Femur (tissue), 1 donor: ENCODE measurements around the gene PIM3.
"Not testable (repeated sequence)": the region's sequence is repeated elsewhere in the genome, so short reads cannot be mapped to it uniquely, and the experiment has no call there.

Experiments used
- DNase-seq: peaks from one replicate; pipeline ENCODE4 v3.0.0-alpha.2; 2017

PIM3 gene

DNA sequence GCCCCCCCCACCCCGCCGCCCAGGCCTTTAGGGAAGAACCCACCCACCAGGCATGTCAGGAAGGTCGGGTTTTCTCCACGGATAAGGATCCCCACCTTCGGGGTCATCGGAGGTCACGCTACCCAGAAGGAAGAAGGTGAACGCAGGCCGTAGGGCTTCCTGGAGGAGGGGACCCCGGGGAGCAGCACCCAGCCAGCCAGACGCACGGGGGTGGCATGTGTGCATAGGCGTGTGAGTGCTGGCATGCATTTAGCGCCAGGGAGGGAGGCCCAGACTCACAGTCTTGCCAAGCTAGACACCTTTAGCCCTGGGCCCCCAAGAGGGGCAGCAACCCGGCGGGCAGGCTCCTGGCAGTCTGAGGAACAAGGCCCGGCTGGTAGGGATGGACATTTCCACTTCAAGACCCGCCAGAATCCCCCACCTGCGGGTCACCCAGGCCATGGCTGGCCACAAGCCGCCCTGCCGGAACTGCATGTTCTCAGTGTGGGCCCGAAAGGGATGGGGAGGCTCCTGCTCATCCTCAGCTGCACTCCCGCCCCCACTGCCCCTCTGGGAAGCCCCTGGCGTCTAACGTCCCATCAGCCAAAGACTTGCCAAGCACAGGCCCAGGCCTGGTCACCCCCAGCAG lies 16.7 kb upstream of the PIM3 start:
- DNase-seq: no peak

DNA sequence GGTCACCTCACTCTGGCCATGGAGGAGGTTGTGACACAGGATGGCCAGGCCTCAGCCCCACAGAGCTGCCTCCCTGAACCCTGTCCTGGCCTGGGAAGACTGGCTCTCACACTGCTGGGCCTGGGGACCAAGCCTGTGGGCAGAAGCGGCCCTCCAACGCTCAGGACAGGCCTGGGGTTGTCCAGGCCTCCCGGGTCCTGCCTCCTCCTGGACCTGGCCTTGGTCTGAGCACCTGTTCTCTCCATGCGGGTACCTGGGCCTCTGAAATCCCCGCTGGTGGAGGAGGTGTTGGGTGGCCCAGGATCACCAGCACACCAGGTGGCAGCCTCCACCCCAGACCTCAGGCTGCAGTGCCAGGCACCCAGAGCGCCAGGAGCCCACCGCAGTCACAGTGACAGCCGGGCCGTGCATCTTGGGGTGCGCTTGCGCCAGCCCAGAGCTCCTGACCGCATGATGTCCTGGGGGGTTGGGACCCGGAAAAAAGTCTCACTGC lies 16.1 kb upstream of the PIM3 start:
- no peak for DNase-seq

DNA sequence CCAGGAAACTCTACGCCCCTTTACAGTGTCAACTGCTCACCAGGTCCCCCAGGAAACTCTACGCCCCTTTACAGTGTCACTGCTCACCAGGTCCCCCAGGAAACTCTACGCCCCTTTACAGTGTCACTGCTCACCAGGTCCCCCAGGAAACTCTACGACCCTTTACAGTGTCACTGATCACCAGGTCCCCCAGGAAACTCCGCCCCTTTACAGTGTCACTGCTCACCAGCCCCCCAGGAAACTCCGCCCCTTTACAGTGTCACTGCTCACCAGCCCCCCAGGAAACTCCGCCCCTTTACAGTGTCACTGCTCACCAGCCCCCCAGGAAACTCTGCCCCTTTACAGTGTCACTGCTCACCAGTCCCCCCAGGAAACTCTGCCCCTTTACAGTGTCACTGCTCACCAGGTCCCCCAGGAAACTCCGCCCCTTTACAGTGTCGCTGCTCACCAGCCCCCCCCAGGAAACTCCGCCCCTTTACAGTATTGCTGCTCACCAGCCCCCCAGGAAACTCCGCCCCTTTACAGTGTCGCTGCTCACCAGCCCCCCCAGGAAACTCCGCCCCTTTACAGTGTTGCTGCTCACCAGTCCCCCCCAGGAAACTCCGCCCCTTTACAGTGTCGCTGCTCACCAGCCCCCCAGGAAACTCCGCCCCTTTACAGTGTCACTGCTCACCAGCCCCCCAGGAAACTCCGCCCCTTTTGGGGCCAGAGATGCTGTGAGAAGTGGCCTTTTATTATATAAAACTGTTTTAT lies 15.4 kb upstream of the PIM3 start:
- not testable (repeated sequence) for DNase-seq

DNA sequence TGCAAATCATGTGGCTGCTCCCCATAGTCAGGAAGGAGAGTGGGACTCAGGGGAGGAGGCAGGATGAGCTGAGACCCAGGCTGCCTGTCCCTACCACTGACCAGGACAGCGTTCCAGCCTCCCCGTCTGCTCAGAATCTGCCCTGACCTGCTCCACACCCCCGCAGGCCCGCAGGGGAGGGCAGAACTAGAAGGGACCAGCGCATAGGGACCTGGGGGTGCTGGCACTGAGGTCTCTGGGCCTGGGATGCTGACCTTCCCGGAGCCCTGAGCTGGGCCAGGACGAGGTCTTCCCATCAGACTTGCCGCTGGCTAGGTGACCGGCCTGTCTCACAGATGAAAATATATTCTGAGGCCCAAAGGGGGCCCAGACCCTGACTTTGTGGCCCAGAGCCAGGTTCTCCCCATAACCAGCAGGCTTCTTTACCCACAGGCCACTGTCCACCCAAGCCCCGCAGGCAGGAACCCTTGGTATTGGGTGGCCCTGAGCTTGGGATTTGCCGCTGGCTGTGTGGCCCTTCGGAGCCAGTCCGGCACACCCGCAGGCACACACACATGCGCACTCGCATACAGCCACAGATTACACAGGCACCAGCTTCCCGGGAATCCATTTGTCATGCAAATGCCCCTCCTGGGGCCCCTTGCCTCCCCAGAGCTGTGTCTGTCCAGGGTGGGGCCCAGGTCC lies 13.8 kb upstream of the PIM3 start:
- DNase-seq: no peak

DNA sequence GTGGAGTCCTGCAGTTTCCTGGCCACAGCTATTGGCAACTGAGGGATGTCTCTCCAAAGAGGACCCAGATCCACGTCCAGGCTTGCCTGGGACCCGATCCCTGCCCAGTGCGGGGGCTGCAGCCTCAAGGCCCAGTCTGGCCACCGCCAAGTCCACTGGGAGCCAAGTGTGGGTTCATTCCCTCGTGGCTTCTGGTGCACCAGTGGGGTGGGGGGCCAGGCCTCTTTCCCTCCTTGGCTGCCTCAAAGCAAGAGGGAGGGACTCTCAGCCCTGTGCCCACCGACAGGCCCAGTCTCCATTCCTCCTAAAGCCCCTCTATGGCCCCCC lies 13.3 kb upstream of the PIM3 start:
- DNase-seq: no peak

DNA sequence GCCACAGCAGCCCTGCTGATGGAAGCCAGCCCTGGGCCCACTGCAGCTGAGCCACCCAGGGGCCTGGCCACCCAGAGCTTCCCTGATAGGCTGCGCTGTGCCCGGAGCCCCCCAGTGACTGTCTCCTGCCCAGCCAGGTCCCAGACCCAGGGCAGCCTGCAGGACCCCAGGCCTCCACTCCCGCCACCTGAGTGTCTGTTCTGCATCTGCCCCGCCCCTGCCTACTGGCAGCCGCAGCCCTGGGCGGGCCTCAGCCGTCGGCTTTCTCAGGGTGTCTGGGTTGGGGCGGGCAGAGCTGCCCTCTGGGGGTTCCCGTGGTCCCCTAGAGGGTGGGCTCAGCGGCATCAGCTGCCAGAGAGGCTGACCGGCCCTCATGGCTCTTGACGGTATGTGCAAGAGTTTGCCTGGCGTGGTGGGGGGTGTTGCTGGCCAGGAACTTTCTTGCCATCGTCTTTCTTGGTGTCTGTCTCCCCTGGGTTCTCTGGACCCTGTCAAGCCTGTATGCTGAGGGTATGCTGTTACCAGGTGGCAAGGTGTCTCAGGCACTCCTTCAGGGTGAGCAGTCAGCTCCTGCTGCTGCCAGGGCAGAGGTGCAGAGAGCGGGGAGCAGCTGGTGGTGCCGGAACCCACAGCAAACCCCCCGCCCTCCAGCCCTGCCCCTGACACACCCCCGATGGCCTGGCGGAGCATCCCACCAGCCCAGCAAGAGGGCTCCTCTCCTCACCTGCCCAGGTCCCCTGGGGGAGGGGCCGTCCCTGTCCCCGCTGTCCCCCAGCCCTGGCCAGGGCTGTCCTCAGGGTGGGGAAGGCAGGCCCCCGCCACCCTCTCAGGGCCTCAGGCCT lies 12.2 kb upstream of the PIM3 start:
- DNase-seq: no peak

DNA sequence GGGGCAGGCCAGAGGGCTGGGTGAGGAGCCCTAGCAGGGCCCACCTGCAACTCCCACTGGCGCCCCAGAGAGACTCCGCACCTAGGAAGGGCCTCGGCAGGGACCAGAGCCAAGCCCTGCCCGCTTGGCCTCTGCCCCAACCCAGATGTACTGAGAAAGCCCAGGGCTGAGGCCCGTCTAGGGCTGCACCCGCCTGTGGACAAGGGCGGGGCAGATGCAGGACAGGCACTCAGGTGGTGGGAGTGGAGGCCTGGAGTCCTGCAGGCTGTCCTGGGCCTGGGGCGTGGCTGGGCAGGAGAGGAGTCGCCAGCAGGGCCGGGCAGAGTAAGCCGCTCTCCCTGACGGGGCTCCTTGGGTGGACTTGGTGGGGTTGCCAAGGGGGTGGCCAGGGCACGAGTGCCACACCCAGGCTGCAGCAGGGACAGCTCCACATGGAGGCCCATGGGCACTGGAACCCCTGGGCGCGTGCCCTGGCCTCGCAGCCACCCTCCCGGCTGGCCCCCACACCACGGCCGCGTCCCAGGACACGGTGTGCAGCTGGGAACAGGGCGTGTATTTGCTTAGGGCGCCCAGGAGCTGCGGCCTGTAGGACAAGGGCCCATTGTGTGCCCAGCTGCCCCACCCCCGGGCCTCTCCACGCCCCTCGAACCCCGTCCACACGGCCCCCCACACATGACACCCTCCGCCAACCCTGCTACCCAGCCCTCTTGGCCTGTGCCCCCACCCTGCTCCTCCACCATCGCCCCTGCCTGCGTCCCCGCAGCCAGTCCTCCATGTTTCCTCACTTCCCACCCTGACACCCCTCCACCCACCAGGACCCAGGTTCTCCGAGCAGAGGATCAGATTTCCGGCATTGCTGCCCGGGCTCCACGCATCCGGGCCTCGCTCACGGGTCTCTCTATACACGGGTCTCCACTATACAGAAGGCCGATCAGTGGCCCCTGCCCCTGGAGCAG lies 11.3 kb upstream of the PIM3 start:
- no peak for DNase-seq

DNA sequence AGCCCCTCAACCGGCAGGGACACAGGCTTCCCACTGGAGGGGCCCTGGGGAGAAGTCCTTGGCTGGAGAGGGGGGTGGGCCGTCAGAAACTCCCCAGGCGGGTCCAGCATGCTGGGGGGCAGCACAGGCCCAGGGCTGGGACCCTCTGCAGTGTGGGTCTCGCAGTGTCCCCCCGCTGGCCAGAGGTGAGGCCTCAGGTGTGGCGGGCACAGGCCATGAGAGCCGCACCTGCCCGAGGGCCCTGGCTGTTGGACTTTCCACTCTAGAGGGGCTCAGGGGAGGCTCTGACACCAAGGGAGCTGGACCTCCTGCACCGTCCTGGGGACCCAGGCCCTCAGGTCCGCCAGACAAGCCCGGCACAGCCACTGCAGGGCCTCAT lies 10.7 kb upstream of the PIM3 start:
- no peak for DNase-seq

DNA sequence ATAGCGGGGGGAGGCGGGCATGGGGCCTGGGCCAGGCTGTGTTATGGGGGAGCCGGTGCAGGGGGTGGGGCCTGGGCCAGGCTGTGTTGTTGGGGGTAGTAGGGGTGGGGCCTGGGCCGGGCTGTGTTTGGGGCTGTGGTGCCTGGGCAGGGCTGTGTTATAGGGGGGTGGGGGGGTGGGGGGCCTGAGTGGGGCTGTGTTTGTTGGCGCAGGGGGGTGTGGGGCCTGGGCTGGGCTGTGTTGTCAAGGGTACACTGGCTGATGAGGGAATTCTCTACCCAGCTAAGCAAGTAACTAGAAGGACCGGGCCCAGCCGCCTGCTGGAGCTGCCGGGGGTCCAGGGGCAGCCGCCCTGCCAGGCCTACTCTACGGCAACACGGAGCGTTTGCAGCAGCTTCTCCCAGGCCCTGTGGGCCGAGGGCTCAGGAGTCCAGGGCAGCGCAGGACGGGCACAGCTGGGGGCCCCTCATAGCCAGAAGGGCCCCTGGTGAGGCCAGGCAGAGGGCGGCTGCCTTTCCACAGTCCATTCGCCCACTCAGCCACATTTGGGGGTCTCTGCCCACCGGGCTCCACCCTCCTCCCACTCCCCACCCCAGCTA lies 10.1 kb upstream of the PIM3 start:
- no peak for DNase-seq

DNA sequence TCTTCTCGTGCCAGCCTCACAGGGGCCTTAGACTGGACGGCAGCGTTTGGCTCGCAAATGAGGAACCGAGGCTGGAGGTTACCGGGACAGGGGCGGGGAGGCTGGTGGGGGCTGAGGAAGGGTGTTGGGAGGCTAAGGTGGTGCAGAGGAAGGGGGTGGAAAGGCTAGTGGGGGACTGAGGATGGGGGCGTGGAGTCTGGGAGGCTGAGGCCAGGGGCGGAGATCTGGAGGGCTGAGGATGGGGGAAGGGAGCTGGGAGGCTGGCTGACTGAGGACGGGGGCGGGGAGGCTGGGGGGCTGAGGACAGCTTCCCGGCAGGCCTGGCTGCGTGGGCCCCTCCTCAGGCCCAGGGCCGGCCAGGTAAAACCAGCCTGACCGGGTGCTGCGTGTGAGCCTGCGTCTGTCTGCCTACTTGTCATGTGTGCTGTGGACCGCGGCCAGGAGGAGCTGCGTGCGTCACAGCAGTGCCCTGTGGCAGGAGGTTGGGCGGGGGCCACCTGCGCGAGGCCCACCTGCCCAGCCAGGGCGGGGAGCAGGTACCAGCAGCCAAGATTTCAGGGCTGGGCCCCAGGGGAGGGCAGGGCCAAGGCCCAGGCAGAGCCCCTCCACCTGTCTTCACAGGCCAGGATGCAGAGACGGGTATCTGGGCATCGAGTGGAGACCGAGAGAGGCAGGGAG lies 9.4 kb upstream of the PIM3 start:
- DNase-seq: no peak

DNA sequence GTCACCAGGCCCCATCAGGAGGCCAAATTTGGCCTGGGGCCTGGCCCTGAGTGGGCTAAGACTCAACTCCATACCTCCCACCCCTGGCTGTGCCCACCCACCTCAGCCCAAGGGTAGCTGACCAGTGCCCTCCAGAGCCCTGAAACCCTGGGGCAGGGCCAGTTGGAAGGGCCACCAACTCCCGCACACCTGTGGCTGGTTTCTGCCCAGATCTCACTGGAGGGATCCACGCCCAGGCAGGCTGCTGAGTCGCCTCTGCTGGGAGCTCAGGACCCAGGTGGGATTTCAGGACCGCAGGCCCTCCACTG lies 8.9 kb upstream of the PIM3 start:
- DNase-seq: no peak

DNA sequence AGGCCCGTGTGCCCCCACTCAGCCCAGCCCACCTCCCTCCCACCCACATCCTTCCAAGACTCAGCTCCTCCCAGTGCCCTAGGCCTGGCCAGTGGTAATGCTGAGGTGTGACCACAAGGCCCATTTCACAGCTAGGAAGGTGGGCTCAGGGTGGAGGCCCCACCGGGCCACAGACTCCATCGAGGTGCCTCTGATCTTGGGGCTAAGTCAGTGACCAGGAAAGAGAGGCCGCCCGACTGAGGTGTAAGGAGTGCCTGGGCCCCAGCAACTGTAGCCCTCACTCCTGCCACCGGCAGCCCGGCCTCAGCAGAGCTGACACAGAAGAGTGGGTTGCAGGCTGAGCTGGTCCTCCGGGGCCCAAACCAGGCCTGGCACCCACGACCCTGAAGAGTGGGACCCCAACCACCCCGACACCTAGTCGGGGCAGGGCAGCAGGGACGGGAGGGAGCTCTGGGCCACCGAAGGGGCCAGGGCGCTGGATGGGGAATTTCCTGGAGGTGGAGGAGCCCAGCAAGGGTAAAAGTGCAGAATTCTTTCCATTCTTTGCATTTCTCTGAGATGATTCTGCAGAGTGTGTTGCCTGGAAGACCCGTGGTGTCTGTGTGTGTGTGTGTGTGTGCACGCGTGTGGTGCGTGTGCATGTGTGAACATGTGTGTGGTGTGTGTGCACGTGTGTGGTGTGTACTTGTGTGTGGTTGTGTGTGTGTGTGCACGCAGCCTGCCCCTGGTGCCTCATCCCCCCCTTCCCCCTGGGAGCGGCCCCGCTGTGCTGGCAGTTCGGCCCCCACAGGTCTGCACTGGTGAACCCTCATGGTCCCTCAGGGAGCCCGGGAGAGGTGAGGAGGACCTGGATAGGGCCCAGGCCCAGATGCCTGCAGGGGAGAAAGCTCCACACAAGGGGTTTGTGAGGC lies 8.3 kb upstream of the PIM3 start:
- DNase-seq: no peak

DNA sequence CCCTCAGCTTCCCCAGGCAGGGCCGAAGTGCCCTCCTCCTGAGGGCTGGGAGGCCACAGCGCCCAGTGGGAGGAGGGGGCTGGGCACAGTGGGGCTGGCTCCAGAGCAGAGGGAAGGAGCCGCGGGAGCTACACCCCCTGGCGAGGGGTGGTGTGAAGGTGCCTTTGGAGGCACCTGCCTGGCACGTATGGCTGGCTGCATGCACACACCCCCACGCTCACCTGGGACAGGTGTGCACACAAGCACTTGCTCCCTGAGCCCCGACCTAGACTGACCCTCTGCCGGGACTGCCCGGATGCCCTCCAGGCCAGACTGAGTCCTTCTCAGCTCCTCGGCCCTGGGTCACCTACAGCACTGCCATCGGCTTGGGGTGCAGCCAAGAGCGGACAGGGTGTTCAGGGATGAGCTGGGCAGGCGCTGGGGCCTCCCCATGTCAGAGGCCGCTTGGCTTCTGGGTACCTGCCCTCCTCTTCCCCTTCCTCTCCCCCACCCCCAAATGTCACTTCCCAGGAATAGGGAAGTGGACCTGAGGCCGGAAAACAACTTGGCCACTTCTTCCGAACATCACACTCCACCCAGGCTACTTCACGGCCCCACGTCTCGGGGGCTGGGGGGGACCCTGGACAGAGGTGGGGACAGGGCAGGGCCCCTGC lies 7.4 kb upstream of the PIM3 start:
- no peak for DNase-seq

DNA sequence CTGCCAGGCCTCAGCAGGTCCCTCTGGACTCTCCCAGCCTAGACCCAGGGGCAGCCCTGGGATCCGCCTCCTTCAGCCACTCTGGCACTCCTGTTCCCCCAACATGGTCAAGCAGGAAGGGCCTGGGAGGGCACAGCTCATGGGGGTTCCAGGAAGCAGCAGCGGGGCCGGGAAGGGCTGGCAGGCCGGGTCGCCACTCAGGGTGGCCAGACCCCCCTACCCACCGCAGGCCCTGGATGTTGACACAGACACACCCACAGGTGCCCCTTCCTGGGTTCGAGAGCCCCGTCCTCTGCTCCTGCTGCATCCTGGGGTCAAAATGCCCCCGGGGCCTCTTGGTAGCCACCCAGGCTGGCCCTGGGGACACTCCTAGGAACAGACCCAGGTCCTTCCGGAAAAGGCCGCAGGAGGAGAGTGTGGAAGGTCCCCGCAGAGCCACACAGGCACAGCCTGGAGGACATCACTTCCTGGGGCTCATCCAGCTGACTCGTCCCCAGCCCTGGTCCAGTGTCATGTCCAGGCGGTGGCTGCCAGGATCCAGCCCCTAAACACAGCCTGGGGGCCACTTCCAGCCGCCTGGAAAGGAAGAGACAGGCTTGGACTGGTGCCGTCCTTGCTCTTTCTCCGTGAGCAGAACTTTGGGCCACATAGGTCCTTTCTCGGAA lies 6.8 kb upstream of the PIM3 start:
- no peak for DNase-seq

DNA sequence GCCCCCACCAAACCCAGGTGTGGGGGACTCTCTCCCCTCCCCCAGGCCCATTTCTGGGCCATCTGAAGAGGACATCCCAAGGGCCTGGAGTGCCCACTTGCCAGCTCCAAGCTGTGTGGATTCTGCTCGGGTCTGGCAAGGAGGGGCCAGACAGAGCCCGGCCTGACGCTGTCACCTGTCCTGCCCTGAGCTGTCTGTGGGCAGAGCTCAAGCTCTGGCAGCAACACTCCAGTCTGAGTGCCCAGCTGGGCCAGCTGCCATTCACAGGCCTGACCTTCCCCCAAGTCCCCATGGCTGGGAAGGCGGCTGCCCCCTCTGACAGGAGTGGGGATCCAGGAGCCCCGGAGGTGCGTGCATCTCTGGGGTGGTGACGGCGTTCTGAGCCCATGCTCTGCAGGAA lies 6.2 kb upstream of the PIM3 start:
- DNase-seq: no peak

DNA sequence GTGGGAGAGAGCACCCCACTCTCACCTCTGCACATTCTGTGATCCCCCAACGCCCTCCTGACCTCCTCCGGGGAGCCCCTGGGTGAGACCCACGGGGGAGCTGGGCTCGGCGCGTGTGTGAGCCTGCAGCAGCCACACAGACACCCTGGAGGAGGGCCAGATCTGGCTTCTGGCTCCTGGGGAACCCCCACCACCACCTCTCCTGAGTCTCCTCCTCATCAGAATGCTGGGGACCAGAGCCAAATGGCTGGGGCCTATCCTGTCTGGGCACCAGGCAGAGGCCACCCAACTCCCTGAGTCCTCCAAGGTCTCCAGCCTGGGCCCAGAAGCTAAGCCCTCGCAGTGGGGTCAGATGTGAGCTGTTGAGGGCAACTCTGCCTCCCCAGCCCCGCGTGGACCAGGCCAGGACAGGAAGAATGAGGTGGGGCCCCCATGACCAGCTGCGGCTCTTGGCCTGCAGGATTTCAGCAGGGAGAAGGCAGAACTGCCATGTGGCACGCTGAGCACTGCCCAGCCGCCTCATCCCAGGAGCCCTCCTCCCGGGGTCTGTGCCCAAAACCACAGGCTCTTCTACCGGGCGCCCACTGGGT lies 5.5 kb upstream of the PIM3 start:
- DNase-seq: no peak

DNA sequence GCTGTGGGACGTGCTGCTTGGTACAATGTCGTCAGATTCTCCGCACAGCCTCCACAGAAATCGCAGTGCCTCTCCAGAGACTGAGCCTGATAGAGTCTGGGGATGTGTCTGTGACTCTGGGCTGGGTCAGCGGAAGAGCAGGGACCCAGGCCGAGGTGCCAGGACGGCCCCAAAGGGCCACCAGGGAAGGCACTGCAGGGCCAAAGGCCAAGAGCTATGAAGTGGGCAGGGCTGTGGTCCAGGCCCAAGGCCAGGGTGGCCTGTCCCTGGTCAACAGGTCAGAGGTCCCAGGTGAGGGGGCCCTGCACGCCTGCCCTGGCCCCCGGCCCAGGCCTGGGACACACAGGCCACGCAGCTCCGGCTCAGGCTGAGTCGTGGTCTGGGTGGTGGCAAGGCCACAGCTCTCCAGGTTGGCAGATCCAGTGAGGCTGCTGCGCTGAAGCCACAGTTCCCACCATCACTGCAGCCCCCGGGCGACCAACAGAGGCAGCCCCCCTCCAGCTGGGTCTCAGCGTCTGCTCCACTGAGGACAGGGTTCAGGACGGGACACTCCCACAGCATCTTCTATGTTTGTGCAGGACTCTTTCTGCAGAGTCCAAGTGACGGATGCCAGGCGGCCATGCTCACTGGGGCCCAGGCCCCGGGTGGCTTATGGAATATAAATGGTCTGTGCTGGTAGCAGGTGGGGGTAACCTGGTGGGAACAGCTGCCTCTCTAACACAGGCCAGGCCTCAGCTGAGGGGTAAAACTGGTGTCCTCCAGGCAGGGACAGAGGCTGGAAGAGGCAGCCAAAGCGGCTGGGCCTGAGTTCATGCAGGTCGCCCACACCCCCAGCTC lies 4.8 kb upstream of the PIM3 start:
- DNase-seq: no peak

DNA sequence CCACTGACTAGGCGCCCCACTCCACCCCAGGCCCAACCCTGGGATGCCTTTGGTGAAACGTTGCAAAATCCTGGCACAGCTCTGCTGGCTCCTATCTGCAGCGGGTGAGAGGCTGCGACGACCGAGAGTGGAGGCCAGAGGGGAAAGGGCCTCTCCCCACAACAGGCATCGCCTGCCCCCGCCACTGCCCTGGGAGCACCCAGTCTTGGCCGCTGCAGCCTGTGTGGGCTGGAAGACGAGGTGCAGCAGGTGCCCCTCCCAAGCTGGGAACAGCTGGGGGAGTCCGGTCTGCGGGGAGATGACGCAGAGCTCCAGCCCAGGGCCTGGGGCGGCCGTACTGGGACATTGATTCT lies 4.2 kb upstream of the PIM3 start:
- DNase-seq: no peak
